HEK293 (cell line): ENCODE data around the gene CDH23.

Source experiments
- CTCF ChIA-PET: fragments of 350-600 bp; formaldehyde crosslinking; extraction: SDS; loops from one replicate; lab custom pipeline; 2021; ENCODE audit warnings: antibody characterized with exemption; lab: Yijun Ruan, JAX
- POLR2A ChIA-PET: fragments of 300-600 bp; formaldehyde crosslinking; extraction: SDS; loops from one replicate; lab custom pipeline; 2020; ENCODE audit warnings: antibody characterized with exemption, inconsistent platforms; lab: Yijun Ruan, JAX
- H3K27ac ChIP-seq: fragments of 200-500 bp; sonication (Bioruptor generic); 2 replicates; pipeline ENCODE4 v1.5.1; 2014; ENCODE audit warnings: low read depth, low read length, control low read depth, inconsistent platforms; ENCODE audit errors: extremely low read depth
- H3K36me3 ChIP-seq, 2 experiments: fragments of 200-500 bp in 1 of 2; sonication (Bioruptor generic) in 1 of 2; 1 replicate in 1 of 2; 2 replicates in 1 of 2; pipeline ENCODE4 v1.5.1; 2014 to 2017; ENCODE audit warnings: inconsistent platforms in 2 of 2, low read length in 2 of 2; ENCODE audit not compliant: control insufficient read depth in 2 of 2, insufficient read depth in 1 of 2
- H3K4me1 ChIP-seq: fragments of 200-500 bp; sonication (Bioruptor generic); 2 replicates; pipeline ENCODE4 v1.5.1; 2014; ENCODE audit warnings: mild to moderate bottlenecking, low read length, inconsistent platforms; ENCODE audit not compliant: control insufficient read depth, insufficient read depth
- H3K4me3 ChIP-seq: 2 replicates; pipeline ENCODE4 v1.5.1; 2011; ENCODE audit warnings: low read depth, mild to moderate bottlenecking, control low read depth, low read length, moderate library complexity
- H3K9me3 ChIP-seq: fragments of 200-500 bp; sonication (Bioruptor generic); 2 replicates; pipeline ENCODE4 v1.5.1; 2014; ENCODE audit warnings: low read depth, low read length, inconsistent platforms; ENCODE audit not compliant: control insufficient read depth, insufficient read depth
- CTCF ChIP-seq: fragments of 450-650 bp; formaldehyde crosslinking; IDR thresholded peaks from 2 replicates; pipeline ENCODE4 v1.5.1; 2016; ENCODE audit warnings: missing biosample characterization, missing genetic modification characterization
- GLI2 ChIP-seq: fragments of 450-650 bp; formaldehyde crosslinking; IDR thresholded peaks from 2 replicates; pipeline ENCODE4; 2017; ENCODE audit warnings: missing biosample characterization, missing genetic modification characterization, low read depth, borderline replicate concordance
- HOXD13 ChIP-seq: sonication (generic); formaldehyde crosslinking; IDR thresholded peaks from 2 replicates; pipeline ENCODE4 v1.8.0; 2022; ENCODE audit warnings: missing genetic modification reagents, borderline replicate concordance
- MZF1 ChIP-seq: fragments of 450-650 bp; formaldehyde crosslinking; IDR thresholded peaks from 2 replicates; pipeline ENCODE4 v1.5.1; 2017; ENCODE audit warnings: missing biosample characterization, missing genetic modification characterization, borderline replicate concordance
- OVOL3 ChIP-seq: fragments of 450-650 bp; formaldehyde crosslinking; IDR thresholded peaks from 2 replicates; pipeline ENCODE4 v1.5.1; 2016; ENCODE audit warnings: missing biosample characterization, missing genetic modification characterization
- ZBTB17 ChIP-seq: fragments of 450-650 bp; formaldehyde crosslinking; IDR thresholded peaks from 2 replicates; pipeline ENCODE4 v1.5.1; 2016; ENCODE audit warnings: missing biosample characterization, missing genetic modification characterization
- ZBTB26 ChIP-seq: fragments of 450-650 bp; formaldehyde crosslinking; optimal IDR thresholded peaks from 2 replicates; pipeline ENCODE3; 2016; ENCODE audit warnings: missing biosample characterization, mild to moderate bottlenecking, missing genetic modification characterization
- ZFHX2 ChIP-seq: fragments of 450-650 bp; formaldehyde crosslinking; conservative IDR thresholded peaks from 2 replicates; pipeline ENCODE4 v1.5.1; 2016; ENCODE audit warnings: missing biosample characterization, missing genetic modification characterization
- ZNF140 ChIP-seq: fragments of 450-650 bp; formaldehyde crosslinking; IDR thresholded peaks from 2 replicates; pipeline ENCODE4 v1.5.1; 2016; ENCODE audit warnings: missing biosample characterization, missing genetic modification characterization
- ZNF155 ChIP-seq: fragments of 450-650 bp; formaldehyde crosslinking; IDR thresholded peaks from 2 replicates; pipeline ENCODE4 v1.5.1; 2016; ENCODE audit warnings: missing biosample characterization, missing genetic modification characterization
- ZNF223 ChIP-seq: fragments of 450-650 bp; formaldehyde crosslinking; IDR thresholded peaks from 2 replicates; pipeline ENCODE4 v1.5.1; 2016; ENCODE audit warnings: missing biosample characterization, missing genetic modification characterization
- ZNF302 ChIP-seq: fragments of 450-650 bp; formaldehyde crosslinking; IDR thresholded peaks from 2 replicates; pipeline ENCODE4 v1.5.1; 2016; ENCODE audit warnings: missing biosample characterization, missing genetic modification characterization, low read depth
- ZNF423 ChIP-seq: fragments of 450-650 bp; formaldehyde crosslinking; IDR thresholded peaks from 2 replicates; pipeline ENCODE4 v1.5.1; 2016; ENCODE audit warnings: missing biosample characterization, missing genetic modification characterization
- ZNF621 ChIP-seq: fragments of 450-650 bp; formaldehyde crosslinking; IDR thresholded peaks from 2 replicates; pipeline ENCODE4 v1.5.1; 2017; ENCODE audit warnings: missing biosample characterization, missing genetic modification characterization
- TF ChIP-seq, protein P1 (sequence below): fragments of 450-650 bp; formaldehyde crosslinking; IDR thresholded peaks from 2 replicates; pipeline ENCODE4 v1.5.1; 2016; ENCODE audit warnings: missing biosample characterization, missing genetic modification characterization, low read depth
- TF ChIP-seq, protein P2 (sequence below): fragments of 450-650 bp; formaldehyde crosslinking; IDR thresholded peaks from 2 replicates; pipeline ENCODE4 v1.5.1; 2017; ENCODE audit warnings: missing biosample characterization, missing genetic modification characterization
- TF ChIP-seq, protein P3 (sequence below): fragments of 450-650 bp; formaldehyde crosslinking; IDR thresholded peaks from 2 replicates; pipeline ENCODE4 v1.5.0; 2017; ENCODE audit warnings: missing biosample characterization, missing genetic modification characterization, borderline replicate concordance

Gene CDH23

DNA sequence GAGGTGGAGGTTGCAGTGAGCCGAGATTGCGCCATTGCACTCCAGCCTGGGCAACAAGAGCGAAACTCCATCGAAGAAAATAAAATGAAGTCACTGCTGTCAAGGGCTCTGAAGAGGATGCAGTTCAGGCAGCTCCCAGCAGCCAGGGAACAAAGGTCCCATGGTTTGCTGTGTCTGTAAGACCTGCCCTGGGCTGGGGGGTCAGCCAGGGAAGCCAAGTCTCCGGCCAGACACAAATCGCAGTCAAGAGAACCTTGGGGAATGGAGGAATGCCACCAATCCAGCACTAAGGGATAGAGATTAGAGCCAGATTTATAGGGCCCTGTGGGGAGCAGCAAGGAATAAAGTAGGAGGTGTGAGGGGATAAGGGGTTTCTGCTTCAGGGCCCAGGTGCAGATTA is 405.5 kb downstream of the CDH23 start (continued):
- TF ChIP-seq, protein P1, sequence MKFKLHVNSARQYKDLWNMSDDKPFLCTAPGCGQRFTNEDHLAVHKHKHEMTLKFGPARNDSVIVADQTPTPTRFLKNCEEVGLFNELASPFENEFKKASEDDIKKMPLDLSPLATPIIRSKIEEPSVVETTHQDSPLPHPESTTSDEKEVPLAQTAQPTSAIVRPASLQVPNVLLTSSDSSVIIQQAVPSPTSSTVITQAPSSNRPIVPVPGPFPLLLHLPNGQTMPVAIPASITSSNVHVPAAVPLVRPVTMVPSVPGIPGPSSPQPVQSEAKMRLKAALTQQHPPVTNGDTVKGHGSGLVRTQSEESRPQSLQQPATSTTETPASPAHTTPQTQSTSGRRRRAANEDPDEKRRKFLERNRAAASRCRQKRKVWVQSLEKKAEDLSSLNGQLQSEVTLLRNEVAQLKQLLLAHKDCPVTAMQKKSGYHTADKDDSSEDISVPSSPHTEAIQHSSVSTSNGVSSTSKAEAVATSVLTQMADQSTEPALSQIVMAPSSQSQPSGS (tag by site-specific recombination), result no peak
- TF ChIP-seq OVOL3 (tag by site-specific recombination), result no peak
- no peak for TF ChIP-seq CTCF (tag by site-specific recombination)
- no peak for TF ChIP-seq ZFHX2
- no peak for TF ChIP-seq ZNF423
- TF ChIP-seq HOXD13 (CRISPR knock-in tag), result no peak
- TF ChIP-seq ZNF302, result no peak
- no peak for TF ChIP-seq GLI2 (tag by site-specific recombination)
- no peak for TF ChIP-seq ZBTB26
- TF ChIP-seq ZNF223 (tag by site-specific recombination), result no peak
- no peak for TF ChIP-seq ZBTB17
- no peak for TF ChIP-seq ZNF621 (tag by site-specific recombination)
- TF ChIP-seq, protein P2, sequence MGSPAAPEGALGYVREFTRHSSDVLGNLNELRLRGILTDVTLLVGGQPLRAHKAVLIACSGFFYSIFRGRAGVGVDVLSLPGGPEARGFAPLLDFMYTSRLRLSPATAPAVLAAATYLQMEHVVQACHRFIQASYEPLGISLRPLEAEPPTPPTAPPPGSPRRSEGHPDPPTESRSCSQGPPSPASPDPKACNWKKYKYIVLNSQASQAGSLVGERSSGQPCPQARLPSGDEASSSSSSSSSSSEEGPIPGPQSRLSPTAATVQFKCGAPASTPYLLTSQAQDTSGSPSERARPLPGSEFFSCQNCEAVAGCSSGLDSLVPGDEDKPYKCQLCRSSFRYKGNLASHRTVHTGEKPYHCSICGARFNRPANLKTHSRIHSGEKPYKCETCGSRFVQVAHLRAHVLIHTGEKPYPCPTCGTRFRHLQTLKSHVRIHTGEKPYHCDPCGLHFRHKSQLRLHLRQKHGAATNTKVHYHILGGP (tag by site-specific recombination), result no peak
- no peak for TF ChIP-seq ZNF155 (tag by site-specific recombination)
- TF ChIP-seq MZF1 (tag by site-specific recombination), result no peak

DNA sequence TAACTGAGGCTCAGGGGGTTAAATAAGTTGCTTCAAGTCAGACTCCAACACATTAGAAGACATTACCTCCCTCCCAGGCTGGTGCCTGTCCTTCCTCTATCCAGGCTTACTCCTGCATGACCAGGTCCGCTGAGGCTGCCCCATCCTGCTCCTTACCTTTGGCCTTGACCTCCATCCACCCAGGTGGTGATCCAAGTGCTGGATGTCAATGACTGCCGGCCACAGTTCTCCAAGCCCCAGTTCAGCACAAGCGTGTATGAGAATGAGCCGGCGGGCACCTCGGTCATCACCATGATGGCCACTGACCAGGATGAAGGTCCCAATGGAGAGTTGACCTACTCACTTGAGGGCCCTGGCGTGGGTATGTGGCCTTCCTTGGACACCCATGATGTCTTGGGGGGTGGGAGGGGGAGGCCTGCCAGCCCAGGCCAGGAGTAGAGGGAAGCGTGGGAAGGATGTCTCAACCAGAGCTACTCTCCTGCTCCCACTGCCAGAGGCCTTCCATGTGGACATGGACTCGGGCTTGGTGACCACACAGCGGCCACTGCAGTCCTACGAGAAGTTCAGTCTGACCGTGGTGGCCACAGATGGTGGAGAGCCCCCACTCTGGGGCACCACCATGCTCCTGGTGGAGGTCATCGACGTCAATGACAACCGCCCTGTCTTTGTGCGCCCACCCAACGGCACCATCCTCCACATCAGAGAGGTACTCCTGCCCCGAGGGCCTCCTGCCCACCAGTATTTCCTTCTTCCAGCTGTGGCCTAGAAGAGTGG is 406.2 kb downstream of the CDH23 start:
- ChIA-PET POLR2A (no interaction called here), CTCF (interaction anchor here (1.6 kb wide), 1 partner anchor 94 kb away, joined by 5 read pairs; no protein-coding TSS in a partner anchor)

More for the DNA sequence above, 406.2 kb downstream of the CDH23 start:
- TF ChIP-seq ZNF140, result no peak
- TF ChIP-seq, protein P3, sequence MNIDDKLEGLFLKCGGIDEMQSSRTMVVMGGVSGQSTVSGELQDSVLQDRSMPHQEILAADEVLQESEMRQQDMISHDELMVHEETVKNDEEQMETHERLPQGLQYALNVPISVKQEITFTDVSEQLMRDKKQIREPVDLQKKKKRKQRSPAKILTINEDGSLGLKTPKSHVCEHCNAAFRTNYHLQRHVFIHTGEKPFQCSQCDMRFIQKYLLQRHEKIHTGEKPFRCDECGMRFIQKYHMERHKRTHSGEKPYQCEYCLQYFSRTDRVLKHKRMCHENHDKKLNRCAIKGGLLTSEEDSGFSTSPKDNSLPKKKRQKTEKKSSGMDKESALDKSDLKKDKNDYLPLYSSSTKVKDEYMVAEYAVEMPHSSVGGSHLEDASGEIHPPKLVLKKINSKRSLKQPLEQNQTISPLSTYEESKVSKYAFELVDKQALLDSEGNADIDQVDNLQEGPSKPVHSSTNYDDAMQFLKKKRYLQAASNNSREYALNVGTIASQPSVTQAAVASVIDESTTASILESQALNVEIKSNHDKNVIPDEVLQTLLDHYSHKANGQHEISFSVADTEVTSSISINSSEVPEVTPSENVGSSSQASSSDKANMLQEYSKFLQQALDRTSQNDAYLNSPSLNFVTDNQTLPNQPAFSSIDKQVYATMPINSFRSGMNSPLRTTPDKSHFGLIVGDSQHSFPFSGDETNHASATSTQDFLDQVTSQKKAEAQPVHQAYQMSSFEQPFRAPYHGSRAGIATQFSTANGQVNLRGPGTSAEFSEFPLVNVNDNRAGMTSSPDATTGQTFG, result no peak
- TF ChIP-seq, all 188 proteins: peak for 0
- no peak overlapping the region for H3K27ac ChIP-seq
- no peak overlapping the region for H3K4me3 ChIP-seq
- no peaks in the 10 kb centered on the region for H3K9me3 ChIP-seq
- no peaks in the 10 kb centered on the region for H3K36me3 ChIP-seq
- no peaks in the 10 kb centered on the region for H3K4me1 ChIP-seq
